NCI-H524 treated with DMSO at 0.1 percent for 48 hours (cell line): ENCODE data around the gene ZNF184.

Experiments
- DNase-seq: peaks from one replicate; lab custom pipeline; 2025; lab: John Stamatoyannopoulos, UW

ZNF184 gene

DNA sequence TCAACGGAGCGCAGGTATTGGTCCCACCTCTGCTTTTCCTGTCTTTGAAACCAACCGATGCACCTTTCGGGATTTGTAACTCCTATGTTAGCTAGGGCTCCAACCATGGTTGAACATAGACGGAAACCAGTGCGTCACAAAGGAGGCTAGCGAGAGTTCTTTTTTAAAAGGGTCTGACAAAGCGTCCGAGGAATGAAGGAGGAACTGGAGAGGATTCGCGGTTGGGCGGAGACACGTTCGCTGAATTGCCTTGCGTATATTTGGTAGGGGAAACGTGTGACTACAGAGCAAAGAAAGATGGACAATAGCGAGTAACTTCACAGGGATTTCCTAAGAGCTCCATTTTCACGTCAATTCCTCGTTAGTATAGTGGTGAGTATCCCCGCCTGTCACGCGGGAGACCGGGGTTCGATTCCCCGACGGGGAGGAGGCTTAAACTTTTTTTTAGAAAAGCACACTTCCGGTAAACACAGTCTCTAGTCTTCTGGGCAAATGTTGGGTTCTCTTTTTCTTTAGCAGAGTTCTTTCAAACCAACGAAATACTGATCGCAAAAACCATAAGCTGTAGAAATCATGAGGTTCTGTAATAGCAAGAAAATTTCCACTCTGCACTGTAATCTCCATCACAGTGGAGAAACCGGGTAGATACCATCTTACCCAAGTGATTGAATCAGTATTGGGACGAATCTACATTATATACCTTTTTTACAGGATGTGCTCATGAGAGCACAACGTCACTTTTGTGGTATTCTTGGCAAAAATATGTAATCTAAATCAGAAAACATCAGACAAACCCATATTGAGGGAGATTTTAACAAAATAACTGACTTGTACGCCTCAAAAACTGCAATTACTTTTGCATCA, 6.6 kb upstream of the ZNF184 start:
- peak; percentile 70 for DNase-seq

DNA sequence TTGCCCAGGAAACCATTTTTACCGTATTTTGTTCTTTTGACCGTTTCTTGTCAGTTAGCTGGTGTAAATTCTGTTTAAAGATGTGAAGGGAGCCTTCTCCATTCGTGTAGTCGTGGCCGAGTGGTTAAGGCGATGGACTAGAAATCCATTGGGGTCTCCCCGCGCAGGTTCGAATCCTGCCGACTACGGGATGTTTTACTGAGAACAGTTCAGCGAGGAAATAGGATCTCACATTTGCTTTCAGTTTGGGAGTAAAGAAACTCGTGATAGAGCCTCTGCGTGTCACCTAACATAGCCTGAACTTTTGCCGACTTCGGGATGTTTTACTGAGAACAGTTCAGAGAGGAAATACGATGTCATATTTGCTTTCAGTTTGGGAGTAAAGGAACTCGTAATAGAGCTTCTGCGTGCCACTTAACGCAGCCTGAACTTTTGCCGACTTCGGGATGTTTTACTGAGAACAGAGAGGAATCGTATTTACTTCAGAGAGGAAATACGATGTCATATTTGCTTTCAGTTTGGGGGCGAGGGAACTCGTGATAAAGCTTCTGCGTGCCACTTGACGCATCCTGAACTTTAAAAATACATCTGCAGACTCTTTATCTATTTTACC, 5.9 kb upstream of the ZNF184 start:
- DNase-seq: peak; percentile 36

DNA sequence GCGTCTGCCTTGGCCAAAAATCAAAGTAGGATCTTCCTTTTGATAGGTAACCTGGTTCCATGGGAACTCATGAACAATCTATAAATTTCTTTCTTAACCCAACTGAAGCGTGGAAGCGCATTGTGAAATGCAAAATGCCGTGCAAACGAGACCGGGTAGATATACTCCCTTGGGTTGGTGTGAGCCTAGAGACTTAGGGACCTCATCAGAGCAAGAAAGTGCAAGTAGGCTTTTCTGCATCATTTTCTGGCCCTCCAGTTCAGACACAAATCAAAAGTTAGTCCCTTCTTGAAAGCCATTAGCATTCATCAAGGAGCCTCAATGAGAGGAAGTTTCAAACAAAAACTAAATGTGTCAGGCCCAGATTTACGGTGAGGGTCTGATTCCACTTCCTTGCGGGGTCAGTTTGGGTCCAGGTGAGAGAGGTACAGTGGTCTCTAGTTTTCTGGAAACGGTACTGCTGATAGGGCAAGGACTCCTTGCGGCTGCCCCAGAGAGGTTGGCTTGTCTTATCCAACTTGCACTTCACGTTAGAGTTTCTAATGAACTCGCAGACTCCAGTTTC, 5.3 kb upstream of the ZNF184 start:
- DNase-seq: no peak

DNA sequence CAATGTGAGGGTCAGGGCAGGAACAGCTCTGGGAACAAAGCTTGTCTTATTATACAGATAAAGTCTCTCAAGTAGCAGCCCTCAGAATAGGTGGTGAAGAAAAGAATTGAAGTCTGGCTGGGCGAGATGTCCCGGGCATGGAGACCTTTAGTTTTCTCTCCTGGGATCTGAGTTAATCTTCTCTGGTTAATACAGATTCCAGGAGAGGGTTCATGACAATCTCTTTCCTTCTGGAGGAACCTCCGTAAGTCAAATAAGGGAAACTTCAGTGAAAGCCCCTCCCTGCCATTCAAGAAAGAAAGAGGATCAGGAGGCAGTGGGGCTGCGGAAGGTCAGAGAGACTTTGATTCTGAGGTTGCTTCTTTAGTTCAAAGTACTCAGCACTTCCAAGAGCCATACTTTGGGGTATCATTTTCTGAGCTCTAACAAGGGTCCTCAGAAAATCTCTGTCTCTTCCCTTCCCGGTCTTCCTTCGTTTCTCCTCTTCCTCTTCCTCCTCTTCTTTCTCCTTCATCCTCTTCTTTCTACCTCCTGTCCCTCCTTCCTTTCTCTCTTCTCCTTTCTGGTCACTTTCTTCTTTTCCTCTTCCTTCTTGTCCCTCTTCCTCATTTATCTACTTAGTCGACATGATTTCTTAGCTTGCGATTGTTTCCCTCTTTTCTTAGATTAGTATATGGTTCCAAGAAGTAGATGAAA, 4.6 kb upstream of the ZNF184 start:
- DNase-seq: no peak

DNA sequence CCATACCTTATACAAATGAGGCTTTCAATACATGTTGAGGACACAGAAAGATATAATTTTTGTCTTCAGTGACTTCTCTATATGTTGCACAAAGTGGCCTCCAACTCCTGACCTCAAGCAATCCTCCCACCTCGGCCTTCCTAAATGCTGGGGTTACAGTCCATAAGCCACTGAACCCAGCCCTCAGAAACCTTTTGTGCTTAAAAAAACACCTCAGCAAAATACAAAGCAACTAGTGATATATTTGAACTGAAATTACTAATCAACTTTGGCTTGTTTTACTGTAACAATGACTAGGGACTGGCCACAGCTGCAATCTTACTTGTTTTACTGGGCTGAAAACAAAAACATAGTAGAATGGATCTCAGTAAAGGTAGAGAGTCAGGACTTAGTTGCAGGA, 3.2 kb upstream of the ZNF184 start:
- DNase-seq: no peak

DNA sequence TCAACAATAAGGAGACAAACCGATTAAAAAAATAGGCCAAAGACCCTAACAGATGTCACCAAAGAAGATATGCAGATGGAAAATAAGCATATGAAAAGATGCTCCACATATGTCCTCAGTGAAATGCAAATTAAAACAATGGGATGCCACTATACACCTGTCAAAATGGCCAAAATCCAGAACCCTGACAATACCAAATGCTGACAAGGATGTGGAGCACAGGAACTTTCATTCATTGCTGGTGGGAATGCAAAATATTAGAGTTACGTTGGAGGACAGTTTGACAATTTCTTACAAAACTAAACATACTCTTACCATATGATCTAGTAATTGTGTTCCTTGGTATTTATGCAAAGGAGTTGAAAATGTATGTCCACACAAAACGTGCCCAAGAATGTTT, 1.8 kb upstream of the ZNF184 start:
- no peak for DNase-seq

DNA sequence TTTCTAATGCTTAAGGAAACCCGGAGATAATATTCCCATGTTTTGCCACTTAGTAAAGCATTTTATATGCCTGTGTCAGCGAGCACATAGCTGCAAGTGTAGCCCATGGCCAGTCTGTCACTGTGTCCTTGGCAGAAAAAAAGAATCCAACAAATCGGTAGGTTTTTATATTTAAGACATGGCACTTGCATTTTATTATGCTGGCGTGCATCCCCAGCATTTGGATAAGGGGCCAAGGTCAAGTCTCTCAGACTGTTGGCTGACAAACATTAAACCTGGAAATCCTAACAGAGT, 1.2 kb upstream of the ZNF184 start:
- DNase-seq: no peak

DNA sequence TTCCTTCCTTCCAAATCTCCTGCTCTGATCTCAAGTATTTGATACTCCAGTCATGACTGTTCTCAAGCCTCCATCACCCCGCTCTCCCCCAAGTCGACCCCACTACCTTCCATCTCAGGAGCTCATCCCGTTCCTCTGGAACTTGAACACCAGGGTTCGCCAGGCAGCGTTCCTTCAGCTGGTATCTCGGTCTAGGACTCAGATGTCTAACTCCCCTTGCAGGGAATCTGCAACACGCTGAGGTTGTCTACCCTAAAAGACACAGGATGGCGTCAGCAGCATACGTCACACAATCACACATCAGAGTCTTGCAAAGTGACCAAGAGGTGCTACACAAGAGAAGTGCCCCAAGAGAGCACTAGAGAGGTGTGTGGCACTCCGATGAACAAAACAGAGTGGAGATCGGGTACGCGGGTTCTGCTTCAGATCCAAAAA, 706 bp downstream of the ZNF184 start:
- no peak for DNase-seq

DNA sequence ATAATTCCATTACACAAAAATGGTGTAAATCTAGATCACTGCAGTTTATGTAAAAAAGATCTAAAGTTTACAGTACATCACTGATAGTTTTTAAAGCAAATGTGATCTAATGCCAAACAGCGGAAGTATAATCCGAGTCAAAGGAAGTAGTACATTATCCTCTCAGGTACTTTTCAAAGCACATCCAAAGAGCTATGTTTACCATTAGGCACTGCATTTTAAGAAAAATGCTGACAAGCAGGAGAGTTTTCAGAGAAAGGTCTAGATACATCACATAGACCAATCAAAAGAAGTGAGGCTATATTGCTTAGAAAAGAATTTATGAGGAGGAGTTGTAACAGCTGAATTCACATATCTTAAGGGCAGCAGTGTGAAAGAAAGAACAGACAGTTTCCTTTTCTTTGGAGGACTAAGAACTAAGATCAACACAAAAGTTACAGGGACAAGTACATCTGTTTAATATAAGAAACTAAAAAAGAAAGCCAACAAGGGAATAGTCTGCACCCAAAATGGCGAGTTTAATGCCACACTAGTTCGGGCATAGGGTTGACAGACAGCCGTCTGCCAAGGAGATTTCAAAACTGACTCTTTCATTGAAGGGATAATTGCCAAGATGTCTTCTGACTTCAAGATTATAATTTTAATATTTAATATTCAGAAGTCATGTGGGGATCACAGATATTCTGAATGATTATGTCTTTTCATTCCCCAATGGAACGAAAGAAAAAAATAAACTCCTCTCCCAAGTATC, 1.4 kb downstream of the ZNF184 start:
- DNase-seq: no peak

DNA sequence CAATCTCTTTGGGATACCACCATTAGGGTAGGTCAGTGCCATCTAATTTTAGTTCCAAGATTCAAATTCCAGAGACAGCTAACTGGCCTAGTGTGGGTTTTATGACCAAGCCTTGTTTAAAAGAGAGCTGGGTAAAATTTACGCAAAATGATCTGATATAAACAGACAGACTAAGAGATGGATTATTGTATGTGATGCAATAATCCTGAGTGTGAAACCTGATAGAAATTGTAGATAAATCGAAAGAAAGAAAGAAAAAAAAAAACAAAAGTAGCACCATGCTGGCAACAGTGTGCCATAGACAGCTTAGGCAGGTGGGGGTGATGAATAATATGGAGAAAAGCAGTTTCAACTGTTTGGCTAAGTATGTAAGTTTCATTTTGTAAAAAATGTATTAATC, 2.9 kb downstream of the ZNF184 start:
- DNase-seq: no peak

DNA sequence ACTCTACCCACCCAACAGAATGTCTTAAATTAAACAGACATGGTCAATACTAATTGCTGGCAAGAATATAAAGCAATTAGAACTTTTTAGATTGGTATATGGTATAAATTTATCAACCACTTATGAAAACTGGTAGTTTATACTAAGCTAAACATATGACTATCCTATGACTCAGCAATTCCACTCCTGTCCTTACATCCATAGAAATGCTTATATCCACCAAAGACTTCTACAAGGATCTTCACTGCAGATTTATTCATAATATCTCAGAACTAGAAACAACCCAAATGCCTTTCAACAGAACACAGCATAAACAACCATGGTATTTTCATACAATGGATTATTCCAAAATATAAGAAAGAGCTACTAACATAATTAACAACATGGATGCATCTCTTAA, 4.6 kb downstream of the ZNF184 start:
- DNase-seq: no peak

DNA sequence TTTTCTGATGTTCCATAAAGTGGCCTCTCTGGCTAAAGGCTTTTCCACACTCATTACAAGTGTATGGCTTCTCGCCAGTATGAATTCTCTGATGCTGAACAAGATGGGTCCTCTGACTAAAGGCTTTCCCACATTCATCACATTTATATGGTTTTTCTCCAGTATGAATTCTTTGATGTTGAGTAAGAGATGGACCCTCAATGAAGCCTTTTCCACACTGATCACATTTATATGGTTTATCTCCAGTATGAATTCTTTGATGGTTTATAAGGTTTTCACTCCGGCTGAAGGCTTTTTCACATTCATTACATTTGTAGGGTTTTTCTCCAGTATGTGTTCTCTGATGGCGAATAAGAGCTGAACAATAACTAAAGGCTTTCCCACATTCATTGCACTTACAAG, 20.4 kb downstream of the ZNF184 start:
- no peak for DNase-seq

DNA sequence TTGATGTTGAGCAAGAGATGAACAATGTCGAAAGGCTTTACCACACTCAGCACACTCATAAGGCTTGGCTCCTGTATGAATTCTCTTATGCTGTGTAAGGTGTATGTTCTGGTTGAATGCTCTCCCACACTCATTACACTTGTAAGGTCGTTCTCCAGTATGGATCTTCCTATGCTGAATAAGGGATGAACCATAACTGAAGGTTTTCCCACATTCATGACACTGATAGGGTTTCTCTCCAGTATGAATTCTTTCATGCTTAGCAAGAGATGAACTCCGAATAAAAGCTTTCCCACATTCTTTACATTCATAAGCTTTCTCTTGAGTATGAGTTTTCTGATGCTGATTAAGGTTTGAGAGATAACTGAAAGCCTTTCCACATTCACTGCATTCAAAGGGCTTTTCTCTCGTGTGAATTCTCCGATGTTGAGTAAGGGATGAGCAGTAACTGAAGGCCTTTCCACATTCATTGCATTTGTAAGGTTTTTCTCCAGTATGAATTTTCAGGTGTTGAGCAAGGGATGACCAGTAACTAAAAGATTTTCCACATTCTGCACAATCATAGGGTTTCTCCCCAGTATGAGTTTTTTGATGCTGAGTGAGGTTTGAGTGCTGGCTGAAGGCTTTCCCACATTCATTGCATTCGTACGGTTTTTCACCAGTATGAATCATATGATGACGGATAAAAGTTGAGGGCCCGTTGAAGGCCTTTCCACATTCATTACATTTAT, 21.1 kb downstream of the ZNF184 start:
- DNase-seq: no peak

DNA sequence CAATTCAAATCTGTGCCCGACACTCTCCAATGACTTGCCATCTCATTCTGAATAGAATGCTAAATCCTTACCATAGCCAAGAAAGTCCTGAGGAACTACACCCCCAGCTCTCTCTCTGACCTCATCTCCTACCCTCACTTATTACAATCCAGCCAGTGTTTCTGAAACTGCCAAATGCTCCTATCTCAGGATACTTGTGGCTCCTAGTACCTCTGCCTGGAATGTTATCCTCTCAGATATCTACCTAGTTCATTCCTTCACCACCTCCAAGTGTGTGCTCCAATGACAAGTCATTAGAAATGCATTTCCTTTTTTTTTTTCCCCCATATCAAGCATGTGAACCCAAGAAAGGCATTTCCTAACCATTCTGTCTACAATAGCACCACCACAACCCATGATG, 24.4 kb downstream of the ZNF184 start:
- DNase-seq: no peak

DNA sequence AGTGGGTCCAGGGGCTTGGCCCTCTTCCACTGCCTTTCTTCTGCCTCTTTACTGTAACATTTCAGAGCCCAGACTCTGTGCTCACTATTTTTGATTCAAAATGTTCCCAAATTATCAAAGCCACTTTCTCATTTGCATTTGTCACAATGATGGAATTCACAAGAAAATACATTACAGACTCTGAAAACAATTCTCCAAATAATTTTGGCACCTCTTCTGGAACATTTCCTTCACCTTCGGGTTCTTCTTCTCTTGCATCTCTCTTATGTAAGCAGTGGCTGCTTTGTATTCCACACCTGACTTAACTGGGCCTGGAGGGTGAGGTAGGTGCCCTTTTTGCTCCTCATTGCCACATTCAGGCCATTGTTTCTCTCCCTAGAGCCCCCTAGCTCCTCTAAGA, 30.0 kb downstream of the ZNF184 start:
- no peak for DNase-seq

DNA sequence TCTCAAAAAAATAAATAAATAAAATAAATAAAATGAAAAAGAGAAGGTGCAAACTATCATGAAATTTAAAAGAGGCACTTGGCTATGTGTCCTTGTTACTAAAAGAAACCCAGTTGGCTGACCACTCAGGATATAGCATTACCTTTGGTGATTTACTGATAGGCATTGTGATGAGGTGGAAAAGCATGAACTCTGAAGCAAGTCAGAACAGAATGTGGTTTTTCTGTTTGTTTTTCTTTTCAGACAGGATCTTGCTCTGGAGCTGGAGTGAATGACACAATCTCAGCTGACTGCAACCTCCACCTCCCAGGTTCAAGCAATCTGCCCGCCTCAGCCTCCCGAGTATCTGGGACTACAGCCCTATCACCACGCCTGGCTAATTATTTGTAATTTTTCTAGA, 31.9 kb downstream of the ZNF184 start:
- no peak for DNase-seq

DNA sequence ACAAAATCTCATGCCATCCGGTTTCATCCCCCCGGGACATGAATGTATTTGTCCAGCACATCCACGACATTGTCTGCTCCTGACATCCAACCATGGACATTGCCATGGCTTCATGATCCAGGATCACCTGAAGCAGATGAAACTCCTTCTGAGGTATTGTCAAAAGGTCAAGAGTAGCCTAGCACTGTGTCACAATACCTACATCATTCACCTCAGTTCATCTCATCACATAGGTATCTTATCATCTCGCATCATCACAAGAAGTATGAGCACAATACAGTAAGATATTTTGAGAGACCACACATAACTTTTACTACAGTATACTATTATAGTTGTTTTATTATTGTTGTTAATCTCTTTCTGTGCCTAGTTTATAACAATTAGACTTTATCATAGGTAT, 33.5 kb downstream of the ZNF184 start:
- DNase-seq: no peak

DNA sequence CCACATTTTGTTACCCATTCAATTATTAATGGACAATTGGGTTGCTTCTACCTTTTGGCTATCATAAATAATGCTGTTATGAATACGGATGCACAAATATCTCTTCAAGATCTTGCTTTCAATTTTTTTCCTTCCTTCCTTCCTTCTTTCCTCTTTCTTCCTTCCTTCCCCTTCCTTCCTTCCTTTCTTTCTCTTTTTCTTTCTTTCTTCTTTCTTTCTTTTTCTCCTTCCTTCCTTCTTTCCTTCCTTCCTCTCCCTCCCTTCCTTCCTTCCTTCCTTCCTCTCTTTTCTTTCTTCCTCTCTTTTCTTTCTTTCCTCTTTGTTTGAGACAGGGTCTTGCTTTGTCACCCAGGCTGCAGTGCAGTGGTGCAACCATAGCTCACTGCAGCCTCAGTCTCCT, 39.2 kb downstream of the ZNF184 start:
- DNase-seq: no peak

DNA sequence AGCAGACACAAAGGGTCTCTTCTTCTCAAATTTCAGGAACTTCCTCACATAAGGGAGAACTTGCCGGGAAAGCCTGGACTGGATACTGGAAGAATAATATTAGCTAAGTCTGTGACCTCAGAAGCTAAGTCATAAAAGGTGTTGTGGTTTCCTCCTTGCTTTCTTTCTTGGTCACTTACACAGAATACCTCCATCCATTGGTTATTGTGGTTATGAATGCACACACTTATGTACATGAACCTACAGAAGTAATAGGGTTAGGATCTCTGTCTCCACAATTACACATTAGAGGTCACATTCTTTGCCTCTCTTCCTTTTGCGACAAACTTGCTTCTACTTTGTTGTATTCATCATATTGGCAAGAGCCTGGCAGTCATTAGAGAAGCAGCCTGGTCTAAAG, 43.9 kb downstream of the ZNF184 start:
- DNase-seq: no peak

DNA sequence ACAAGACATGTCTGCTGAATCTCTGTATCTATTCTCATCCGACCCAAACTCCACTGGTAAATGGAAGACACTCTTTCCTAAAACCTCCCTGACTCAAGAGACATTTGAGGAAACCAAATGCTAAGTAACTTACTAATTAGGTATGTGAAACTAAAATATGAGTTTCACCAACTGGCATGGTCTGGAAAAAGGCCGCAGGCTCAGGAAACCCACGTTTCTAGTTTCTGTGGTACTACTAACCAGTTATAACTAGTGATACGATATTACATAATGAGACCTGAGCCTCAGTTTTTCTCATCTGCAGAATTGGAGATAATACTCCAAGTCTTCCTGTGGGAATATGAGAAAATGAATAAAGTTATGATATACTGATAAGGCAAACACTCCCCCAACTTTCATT, 44.4 kb downstream of the ZNF184 start:
- DNase-seq: no peak

DNA sequence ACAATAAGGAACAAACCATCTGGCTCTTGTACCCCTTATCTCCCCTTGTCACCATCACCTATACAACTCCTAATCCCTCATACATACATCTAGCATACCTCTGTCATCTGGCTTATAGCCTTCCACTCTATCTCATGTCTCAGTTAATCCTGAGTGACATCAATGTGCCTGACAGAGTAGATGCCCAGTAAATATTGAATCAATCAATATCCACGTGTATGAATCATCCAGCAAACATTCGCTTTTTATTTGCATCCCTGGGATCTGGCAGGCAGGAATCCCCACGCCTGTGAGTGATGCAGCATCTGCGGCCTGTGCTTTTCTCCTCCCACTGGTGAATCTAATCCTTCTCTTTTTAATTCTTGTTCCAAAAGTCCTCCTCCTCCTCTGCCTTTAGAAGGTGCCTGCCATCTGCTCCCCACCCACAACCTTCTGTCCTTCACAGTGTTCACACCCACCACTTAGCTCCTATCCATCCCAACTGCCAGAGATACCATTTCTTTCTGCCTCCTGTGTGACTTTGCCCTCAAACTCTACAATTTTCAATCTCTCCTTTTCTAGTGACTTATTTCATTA, 46.8 kb downstream of the ZNF184 start:
- peak; percentile 47 for DNase-seq
